Measurements from ENCODE around the gene DNM3.

The DNM3 gene

DNA sequence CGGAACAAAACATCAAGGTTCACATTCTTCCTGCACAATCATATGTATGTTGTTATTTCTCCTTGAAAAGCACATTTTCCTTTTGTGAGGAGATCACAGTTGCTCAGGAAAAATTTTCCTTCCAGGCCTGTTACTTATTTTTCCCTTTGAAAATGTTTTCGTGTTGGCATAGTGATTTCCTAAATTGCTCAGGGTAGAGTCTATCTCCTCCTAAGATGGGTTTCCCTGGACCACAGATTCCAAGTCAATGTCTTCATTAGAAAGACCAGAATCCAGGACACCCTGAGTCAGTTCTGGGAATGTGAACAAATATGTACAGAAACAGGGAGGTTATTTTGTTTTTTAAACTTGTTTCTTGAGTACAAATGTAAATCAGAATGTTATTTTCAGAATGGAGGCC, 484.8 kb downstream of the DNM3 start:
- DNase-seq (ENCODE audit: low spot score): no peak

DNA sequence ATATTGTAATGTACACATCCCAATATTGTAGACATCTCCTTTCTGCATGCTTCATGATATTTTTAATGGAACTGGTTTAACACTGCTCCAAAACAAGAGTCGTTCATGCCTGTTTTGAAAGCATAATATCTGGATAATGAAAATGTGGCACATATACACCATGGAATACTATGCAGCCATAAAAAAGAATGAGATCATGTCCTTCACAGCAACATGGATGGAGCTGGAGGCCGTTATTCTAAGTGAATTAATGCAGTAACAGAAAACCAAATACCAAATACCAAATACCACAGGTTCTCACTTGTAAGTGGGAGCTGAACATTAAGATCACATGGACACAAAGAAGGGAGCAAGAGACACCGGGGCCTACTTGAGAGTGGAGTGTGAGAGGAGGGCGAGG, 487.0 kb downstream of the DNM3 start:
- DNase-seq (ENCODE audit: low spot score): no peak

DNA sequence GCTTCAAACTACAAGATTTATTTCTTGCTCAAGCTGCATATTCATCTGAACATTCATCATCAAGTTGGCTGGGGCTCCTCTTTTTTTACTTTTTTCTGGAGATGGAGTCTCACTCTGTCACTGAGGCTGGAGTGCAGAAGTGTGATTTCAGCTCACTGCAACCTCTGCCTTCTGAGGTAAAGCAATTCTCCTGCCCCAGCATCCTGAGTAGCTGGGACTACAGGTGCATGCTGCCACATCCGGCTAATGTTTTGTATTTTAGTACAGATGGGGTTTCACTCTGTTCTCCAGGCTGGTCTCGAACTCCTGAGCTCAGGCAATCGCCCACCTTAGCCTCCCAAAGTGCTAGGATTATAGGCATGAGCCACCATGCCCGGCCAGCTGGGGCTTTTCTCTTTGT, 490.9 kb downstream of the DNM3 start:
- DNase-seq (ENCODE audit: low spot score): no peak

- no peak for DNase-seq (ENCODE audit: low spot score)
Measured at GRCh38 chr1:172335377-172335776, 494.1 kb downstream of the DNM3 start.

DNA sequence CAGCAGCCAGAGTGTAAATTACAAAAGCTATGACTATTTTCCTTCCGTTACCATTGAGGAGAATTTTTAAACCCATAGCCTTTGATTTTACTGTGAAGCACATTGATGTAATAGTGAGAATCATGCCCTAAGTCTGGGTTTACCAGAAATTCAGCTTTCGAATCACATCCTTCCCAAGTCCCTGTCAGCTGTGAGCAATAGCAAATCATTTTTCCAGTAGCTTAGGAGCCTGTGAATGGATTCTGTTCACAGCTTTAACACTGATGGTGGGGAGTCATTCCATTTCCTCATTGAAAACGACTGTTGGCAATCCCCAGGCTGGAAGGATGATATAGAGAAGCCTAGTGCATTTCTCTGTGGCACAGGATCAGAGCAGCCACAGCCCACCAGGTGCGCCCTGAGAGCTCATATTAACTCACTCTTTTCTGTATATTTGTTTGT, 497.0 kb downstream of the DNM3 start:
- peak; percentile 90 for DNase-seq (ENCODE audit: low spot score)

- no peak for DNase-seq (ENCODE audit: low spot score)
Measured at GRCh38 chr1:172339842-172340241, 498.5 kb downstream of the DNM3 start.

- DNase-seq (ENCODE audit: low spot score): peak; percentile 25
Measured at GRCh38 chr1:172340520-172340919, 499.2 kb downstream of the DNM3 start.

DNA sequence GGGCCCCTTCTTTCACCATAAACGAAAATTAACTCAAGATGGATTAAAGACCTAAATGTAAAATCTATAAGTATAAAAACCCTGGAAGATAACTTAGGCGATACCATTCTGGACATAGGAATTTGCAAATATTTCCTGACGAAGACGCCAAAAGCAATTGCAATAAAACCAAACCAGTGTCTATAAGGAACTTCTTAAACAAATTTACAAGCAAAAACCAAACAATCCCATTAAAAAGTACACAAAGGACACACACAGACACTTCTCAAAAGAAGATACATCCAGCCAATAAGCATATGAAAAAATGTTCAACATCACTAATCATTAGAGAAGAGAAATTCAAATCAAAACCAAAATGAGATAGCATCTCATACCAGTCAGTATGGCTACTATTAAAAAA, 500.4 kb downstream of the DNM3 start:
- DNase-seq (ENCODE audit: low spot score): no peak

DNA sequence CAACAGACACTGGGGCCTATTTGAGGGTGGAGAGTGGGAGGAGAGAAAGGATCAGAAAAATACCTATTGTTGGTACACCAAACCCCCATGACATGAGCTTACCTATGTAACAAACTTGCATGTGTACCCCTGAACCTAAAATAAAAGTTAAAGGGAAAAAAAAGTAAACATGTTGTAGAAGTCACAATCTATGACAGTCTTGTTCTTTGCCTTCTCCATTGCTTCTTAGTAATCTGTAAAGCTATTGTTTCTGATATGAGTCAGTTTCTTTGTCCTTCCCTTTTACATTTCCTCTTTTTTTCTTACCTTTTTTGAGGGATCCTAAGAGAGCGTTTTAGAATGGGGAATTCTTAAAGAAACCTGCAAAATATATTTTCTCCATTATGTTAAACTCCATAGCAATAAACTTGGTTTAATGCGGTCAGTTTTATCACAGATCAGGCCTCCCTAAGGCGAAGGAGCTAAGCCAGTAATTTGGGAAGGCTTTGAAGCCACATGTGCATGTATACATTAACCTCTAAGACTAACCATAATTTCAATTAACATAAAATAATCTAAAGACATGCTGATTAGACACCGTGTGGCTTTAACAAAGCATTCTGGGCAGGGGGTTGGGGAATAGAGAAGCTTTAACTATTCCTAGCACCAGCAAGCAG, 501.4 kb downstream of the DNM3 start:
- peak; percentile 37 for DNase-seq (ENCODE audit: low spot score)

GRCh38 chr1:172343240-172344160, 502.2 kb downstream of the DNM3 start:
- DNase-seq (ENCODE audit: low spot score): peak; percentile 38

GRCh38 chr1:172344444-172344843, 503.1 kb downstream of the DNM3 start:
- DNase-seq (ENCODE audit: low spot score): no peak

DNA sequence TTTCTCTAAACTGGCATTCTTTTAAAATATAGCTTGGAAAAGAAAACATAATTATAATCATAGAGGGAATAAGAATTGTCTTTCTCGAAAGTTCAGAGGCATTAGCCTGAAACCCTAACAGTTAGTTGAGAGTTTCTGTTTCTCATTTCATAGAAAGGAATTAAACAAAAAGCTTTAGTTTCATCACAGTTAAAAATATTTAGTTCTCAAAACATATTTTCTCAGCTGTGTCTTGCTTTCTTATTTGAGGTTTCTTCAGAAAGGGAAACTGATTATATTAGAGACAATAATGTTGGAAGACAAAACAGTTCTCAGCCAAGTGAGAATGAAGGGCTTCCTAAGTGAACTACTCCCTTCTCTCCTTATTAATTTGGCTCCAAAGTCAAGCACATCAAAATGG, 503.8 kb downstream of the DNM3 start:
- DNase-seq (ENCODE audit: low spot score): no peak

DNA sequence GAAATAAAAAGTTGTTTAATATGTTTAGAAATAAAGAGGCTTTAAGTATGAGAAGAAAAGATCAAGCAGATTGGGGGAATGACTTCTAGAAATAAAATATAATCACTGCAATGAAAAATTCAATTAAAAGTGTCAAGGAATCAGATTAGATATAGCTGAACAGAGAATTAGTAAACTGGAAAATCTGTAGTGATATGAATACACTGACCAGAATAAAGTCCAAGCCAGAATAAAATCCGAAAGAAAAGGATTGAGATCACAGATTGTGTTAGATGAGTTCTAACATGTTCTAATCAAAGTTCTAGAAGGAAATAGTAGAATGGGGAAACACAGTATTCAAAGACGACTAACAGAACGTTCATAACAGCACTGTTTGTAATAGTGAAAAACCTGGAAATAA, 506.1 kb downstream of the DNM3 start:
- DNase-seq (ENCODE audit: low spot score): no peak

- DNase-seq (ENCODE audit: low spot score): no peak
Measured at GRCh38 chr1:172350856-172351255, 509.6 kb downstream of the DNM3 start.

- no peak for DNase-seq (ENCODE audit: low spot score)
Measured at GRCh38 chr1:172351346-172351745, 510.0 kb downstream of the DNM3 start.

GRCh38 chr1:172351754-172352161, 510.5 kb downstream of the DNM3 start:
- DNase-seq (ENCODE audit: low spot score): no peak

- DNase-seq (ENCODE audit: low spot score): peak; percentile 47
Measured at GRCh38 chr1:172352435-172352834, 511.1 kb downstream of the DNM3 start.

GRCh38 chr1:172354291-172355274, 513.3 kb downstream of the DNM3 start:
- DNase-seq (ENCODE audit: low spot score): no peak

DNA sequence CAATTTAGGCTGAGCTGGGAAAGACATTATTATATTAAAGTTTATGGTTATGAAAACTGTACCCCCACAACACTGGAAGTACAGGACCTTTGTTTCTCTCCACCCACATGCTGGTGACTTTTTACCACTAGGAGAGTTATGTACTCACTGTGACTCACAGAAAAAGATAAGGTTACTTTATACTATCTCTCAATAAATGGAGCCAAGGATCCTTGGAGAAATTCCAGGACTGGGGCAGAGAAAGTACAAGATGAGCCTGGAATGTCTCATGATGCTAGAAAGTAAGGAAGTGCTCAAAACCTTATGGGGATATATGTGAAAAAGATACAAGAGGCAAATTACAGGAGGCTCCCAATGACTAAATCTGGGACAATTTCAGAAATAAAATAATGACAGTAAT, 515.3 kb downstream of the DNM3 start:
- no peak for DNase-seq (ENCODE audit: low spot score)

DNA sequence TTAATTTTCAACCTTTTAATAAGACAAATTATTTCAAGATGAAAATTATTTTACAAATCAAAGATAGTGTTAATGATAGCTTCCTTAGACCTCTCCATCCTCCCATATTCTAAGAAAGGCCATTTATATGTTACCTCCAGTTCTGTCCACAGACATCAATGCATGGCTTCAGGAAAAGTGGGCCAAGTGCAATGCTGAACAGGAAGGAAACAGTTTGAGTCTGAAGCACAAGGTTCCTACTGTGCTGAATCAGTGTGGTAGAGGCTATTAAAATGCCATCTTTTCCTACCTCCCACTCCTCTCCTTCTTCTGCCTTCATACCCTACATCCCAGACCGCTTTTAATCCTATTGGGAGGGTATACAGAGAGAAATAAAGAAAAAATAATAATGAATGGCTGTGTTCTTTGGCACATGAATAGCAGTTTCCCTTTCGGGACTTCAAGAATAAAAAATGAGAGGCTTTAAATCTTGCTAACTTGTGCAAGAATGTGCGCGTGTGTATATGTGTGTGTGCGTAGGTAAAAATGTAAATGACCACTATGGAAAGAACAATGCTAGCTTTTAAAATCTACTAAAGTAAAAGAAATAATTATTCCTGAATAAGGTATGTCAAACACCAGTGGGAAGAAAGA, 516.6 kb downstream of the DNM3 start:
- no peak for DNase-seq (ENCODE audit: low spot score)

GRCh38 chr1:172359491-172359999, 518.2 kb downstream of the DNM3 start:
- no peak for DNase-seq (ENCODE audit: low spot score)
